IMR-90 (cell line): ENCODE results near the gene ERVMER34-1. TPM values are rescaled to one million over a fixed set of nuclear protein-coding genes. Genes with fewer than 3 reads are reported as not detected.

ENCODE experiments used
- ATAC-seq: fragments of 200-7000 bp; cut with Tn5 transposase; 2 replicates; pipeline ENCODE4 v1.9.1; 2020; ENCODE audit warnings: low read depth, mild to moderate bottlenecking, moderate library complexity
- BruUV-seq: library from RNA; stranded (reverse); fragments of 400-500 nt; replicated peaks from 2 replicates; lab custom pipeline; 2021; lab: Mats Ljungman, UMichigan
- CTCF ChIA-PET: fragments of 300-600 bp; formaldehyde crosslinking; extraction: SDS; loops from one replicate; lab custom pipeline; 2021; ENCODE audit warnings: antibody characterized with exemption; lab: Yijun Ruan, JAX
- POLR2A ChIA-PET: fragments of 300-600 bp; sonication (Branson Sonifier 250); formaldehyde crosslinking; loops from one replicate; lab custom pipeline; 2022; ENCODE audit warnings: antibody characterized with exemption; ENCODE audit not compliant: unreplicated experiment; lab: Charles Lee
- DNase-seq: peaks from one replicate; pipeline ENCODE4 v3.0.0; 2013
- H2AFZ ChIP-seq: replicated peaks from 2 replicates; pipeline ENCODE3; 2013; ENCODE audit warnings: low read length, mild to moderate bottlenecking; ENCODE audit not compliant: poor library complexity
- H2AK5ac ChIP-seq: 2 replicates; pipeline ENCODE4 v1.6.1; 2013; ENCODE audit warnings: low read depth, low read length, inconsistent platforms
- H2AK9ac ChIP-seq: replicated peaks from 2 replicates; pipeline ENCODE3; 2013; ENCODE audit warnings: mild to moderate bottlenecking, low read depth, low read length, moderate library complexity; ENCODE audit not compliant: poor library complexity
- H2BK120ac ChIP-seq: 2 replicates; pipeline ENCODE4 v1.6.1; 2013; ENCODE audit warnings: low read depth, low read length, inconsistent platforms
- H2BK15ac ChIP-seq: 3 replicates; pipeline ENCODE4 v1.6.1; 2013; ENCODE audit warnings: low read depth, low read length, inconsistent platforms
- H2BK20ac ChIP-seq: 2 replicates; pipeline ENCODE4 v1.6.1; 2013; ENCODE audit warnings: low read depth, mild to moderate bottlenecking, inconsistent platforms, low read length, moderate library complexity
- H2BK5ac ChIP-seq: 2 replicates; pipeline ENCODE4 v1.6.1; 2013; ENCODE audit warnings: mild to moderate bottlenecking, low read depth, low read length, inconsistent platforms; ENCODE audit not compliant: poor library complexity, severe bottlenecking
- H3K14ac ChIP-seq: replicated peaks from 2 replicates; pipeline ENCODE4 v1.6.1; 2013; ENCODE audit warnings: low read depth, low read length, inconsistent platforms
- H3K18ac ChIP-seq: 2 replicates; pipeline ENCODE4 v1.6.1; 2013; ENCODE audit warnings: low read depth, low read length, control low read depth
- H3K23ac ChIP-seq: 2 replicates; pipeline ENCODE4 v1.6.1; 2013; ENCODE audit warnings: low read depth, low read length, inconsistent platforms
- H3K27ac ChIP-seq: 2 replicates; pipeline ENCODE4 v1.5.1; 2013; ENCODE audit warnings: mild to moderate bottlenecking, control low read depth, low read length; ENCODE audit not compliant: insufficient read depth
- H3K27me3 ChIP-seq: 2 replicates; pipeline ENCODE4 v1.6.1; 2013; ENCODE audit warnings: low read length; ENCODE audit not compliant: control insufficient read depth, insufficient read depth
- H3K36me3 ChIP-seq: 2 replicates; pipeline ENCODE4 v1.6.1; 2013; ENCODE audit warnings: low read length, mixed read lengths; ENCODE audit not compliant: control insufficient read depth, insufficient read depth
- H3K4ac ChIP-seq: 2 replicates; pipeline ENCODE4 v1.6.1; 2013; ENCODE audit warnings: low read depth, low read length, inconsistent platforms
- H3K4me1 ChIP-seq: 2 replicates; pipeline ENCODE4 v1.6.1; 2013; ENCODE audit warnings: low read length, mixed read lengths; ENCODE audit not compliant: control insufficient read depth, insufficient read depth
- H3K4me2 ChIP-seq: 2 replicates; pipeline ENCODE4 v1.6.1; 2013; ENCODE audit warnings: low read depth, mild to moderate bottlenecking, control low read depth, low read length, moderate library complexity
- H3K4me3 ChIP-seq: 2 replicates; pipeline ENCODE4 v1.5.1; 2013; ENCODE audit warnings: low read depth, mild to moderate bottlenecking, control low read depth, low read length, moderate library complexity; ENCODE audit not compliant: insufficient read depth
- H3K56ac ChIP-seq: 2 replicates; pipeline ENCODE4 v1.6.1; 2013; ENCODE audit warnings: low read length, inconsistent platforms; ENCODE audit not compliant: insufficient read depth; ENCODE audit errors: extremely low read depth
- H3K79me1 ChIP-seq, 2 experiments: 2 replicates each; pipeline ENCODE4 v1.6.1; 2013; ENCODE audit warnings: low read length in 2 of 2, inconsistent platforms in 1 of 2, low read depth in 1 of 2
- H3K9ac ChIP-seq: 2 replicates; pipeline ENCODE4 v1.6.1; 2013; ENCODE audit warnings: low read depth, low read length, control low read depth
- H3K9me1 ChIP-seq: 2 replicates; pipeline ENCODE4 v1.6.1; 2013; ENCODE audit warnings: low read length, inconsistent platforms; ENCODE audit not compliant: insufficient read depth
- H3K9me3 ChIP-seq: 2 replicates; pipeline ENCODE4 v1.6.1; 2013; ENCODE audit warnings: low read length; ENCODE audit not compliant: control insufficient read depth, insufficient read depth
- H4K20me1 ChIP-seq: 2 replicates; pipeline ENCODE4 v1.6.1; 2013; ENCODE audit warnings: low read length, inconsistent platforms; ENCODE audit not compliant: insufficient read depth
- H4K5ac ChIP-seq: 2 replicates; pipeline ENCODE4 v1.6.1; 2013; ENCODE audit warnings: mild to moderate bottlenecking, low read depth, low read length, control low read depth
- H4K8ac ChIP-seq, 2 experiments: 2 replicates each; pipeline ENCODE4 v1.6.1; 2013; ENCODE audit warnings: low read depth in 2 of 2, low read length in 2 of 2, control low read depth in 1 of 2, inconsistent platforms in 1 of 2
- H4K91ac ChIP-seq: 2 replicates; pipeline ENCODE4 v1.6.1; 2013; ENCODE audit warnings: low read depth, low read length, inconsistent platforms; ENCODE audit not compliant: insufficient read depth
- BHLHE40 ChIP-seq: fragments of 150-350 bp; IDR thresholded peaks from 2 replicates; pipeline ENCODE4 v1.6.1; 2016; ENCODE audit warnings: mild to moderate bottlenecking, low read depth, low read length
- CEBPB ChIP-seq: IDR thresholded peaks from 2 replicates; pipeline ENCODE4 v1.6.1; 2012; ENCODE audit warnings: low read depth, low read length, improper control_type of control experiment
- CHD1 ChIP-seq: IDR thresholded peaks from 2 replicates; pipeline ENCODE4 v1.6.1; 2012; ENCODE audit warnings: low read depth, low read length, improper control_type of control experiment
- FOS ChIP-seq: fragments of 150-350 bp; IDR thresholded peaks from 2 replicates; pipeline ENCODE4 v1.6.1; 2016; ENCODE audit warnings: low read depth, low read length
- MAFK ChIP-seq: IDR thresholded peaks from 2 replicates; pipeline ENCODE4 v1.6.1; 2012; ENCODE audit warnings: low read depth, low read length, improper control_type of control experiment
- MAZ ChIP-seq: IDR thresholded peaks from 2 replicates; pipeline ENCODE4 v1.6.1; 2012; ENCODE audit warnings: low read depth, mild to moderate bottlenecking, low read length, improper control_type of control experiment, moderate library complexity, borderline replicate concordance
- MXI1 ChIP-seq: IDR thresholded peaks from 2 replicates; pipeline ENCODE4 v1.6.1; 2012; ENCODE audit warnings: low read depth, mild to moderate bottlenecking, low read length, moderate library complexity, borderline replicate concordance
- NFE2L2 ChIP-seq: fragments of 150-350 bp; IDR thresholded peaks from 2 replicates; pipeline ENCODE4 v1.6.1; 2016; ENCODE audit warnings: low read depth, mild to moderate bottlenecking, low read length
- POLR2A ChIP-seq: IDR thresholded peaks from 2 replicates; pipeline ENCODE4 v1.6.1; 2012; ENCODE audit warnings: mild to moderate bottlenecking, low read depth, low read length
- RAD21 ChIP-seq: IDR thresholded peaks from 2 replicates; pipeline ENCODE4 v1.6.1; 2012; ENCODE audit warnings: low read length, improper control_type of control experiment
- RCOR1 ChIP-seq: IDR thresholded peaks from 2 replicates; pipeline ENCODE4 v1.6.1; 2012; ENCODE audit warnings: mild to moderate bottlenecking, low read length, improper control_type of control experiment; ENCODE audit not compliant: insufficient replicate concordance
- RFX5 ChIP-seq: IDR thresholded peaks from 2 replicates; pipeline ENCODE4 v1.8.0; 2012; ENCODE audit warnings: low read depth, mild to moderate bottlenecking, low read length, moderate library complexity
- SMC3 ChIP-seq: fragments of 150-350 bp; IDR thresholded peaks from 2 replicates; pipeline ENCODE4 v1.6.1; 2016; ENCODE audit warnings: low read depth, mild to moderate bottlenecking, antibody characterized with exemption, low read length, moderate library complexity
- WGBS, 2 experiments: methylation state at CpG; one replicate each; pipeline versions ENCODE4 v1.1.5 to v1.1.7; 2013; ENCODE audit warnings: missing lambda C conversion rate in 2 of 2; ENCODE audit not compliant: insufficient read length in 1 of 2; ENCODE audit errors: extremely low coverage in 2 of 2; 5-methylcytosine and 5-hydroxymethylcytosine counted together
- dilution Hi-C: fragments of 300-500 bp; cut with HindIII; formaldehyde crosslinking; loops from one replicate; pipeline ENCODE4 v1.14.3; 2018; ENCODE audit warnings: low sequenced_read_pairs; ENCODE audit not compliant: unreplicated experiment
- in situ Hi-C: fragments of 300-500 bp; cut with MboI; formaldehyde crosslinking; loops from 3 replicates; pipeline ENCODE4 v1.14.3; 2019; ENCODE audit warnings: low sequenced_read_pairs, inconsistent platforms, mixed read lengths
- intact Hi-C: fragments of 100-400 bp; cut with micrococcal nuclease; formaldehyde crosslinking; loops from 2 replicates; pipeline ENCODE4 v1.10.0; 2022
- polyA plus RNA-seq, 3 experiments: library from polyadenylated mRNA; depleted of rRNA; stranded (reverse); fragments of >200 nt; gene quantifications; 2 replicates each; pipeline ENCODE4 v1.2.3, GENCODE V29; 2012; ENCODE audit warnings: low replicate concordance in 1 of 3
- total RNA-seq: library from RNA; depleted of rRNA; stranded (reverse); fragments of >200 nt; gene quantifications from 2 replicates; pipeline ENCODE4 v1.2.3, GENCODE V29; 2012
- TF ChIP-seq, protein P1 (sequence below): conservative IDR thresholded peaks from 2 replicates; pipeline ENCODE4 v1.5.1; 2012; ENCODE audit warnings: mild to moderate bottlenecking, low read depth, low read length, improper control_type of control experiment
- TF ChIP-seq, protein P2 (sequence below): fragments of 150-350 bp; IDR thresholded peaks from 2 replicates; pipeline ENCODE4 v1.6.1; 2017; ENCODE audit warnings: mild to moderate bottlenecking, antibody characterized with exemption, low read length, low read depth
- TF ChIP-seq, protein P3 (sequence below): fragments of 150-350 bp; IDR thresholded peaks from 2 replicates; pipeline ENCODE4 v1.6.1; 2016; ENCODE audit warnings: low read depth, mild to moderate bottlenecking, low read length, moderate library complexity, borderline replicate concordance

Gene ERVMER34-1
- total and polyA plus RNA-seq, 2 of the 4 experiments (the other 2 are of a cell fraction), result not detected

DNA sequence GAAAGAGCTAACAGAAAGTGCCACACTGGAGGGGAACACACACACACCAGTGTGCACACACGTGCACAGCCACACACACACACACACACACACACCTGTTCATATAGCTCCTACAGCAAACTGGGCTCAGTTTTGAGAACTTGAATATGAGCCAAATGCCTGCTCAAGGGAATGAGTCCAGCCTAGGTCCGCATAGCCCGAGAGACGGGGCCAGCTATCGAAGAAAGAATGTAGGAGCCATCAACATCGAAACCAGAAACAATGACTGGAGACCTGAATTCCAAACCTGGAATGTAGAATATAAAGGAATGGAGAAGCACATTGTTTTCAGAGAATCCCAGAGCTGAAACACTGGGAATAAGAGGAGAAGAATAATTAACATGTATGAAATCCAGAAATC, 37.6 kb upstream of the ERVMER34-1 start:
- dilution Hi-C loops, result no loop called here
- H2BK120ac ChIP-seq, result no peak overlapping the region
- no peak overlapping the region for H3K56ac ChIP-seq
- no peak overlapping the region for H2AK5ac ChIP-seq
- CTCF ChIA-PET, result no interaction called here
- no peak overlapping the region for H2BK5ac ChIP-seq
- H3K4me2 ChIP-seq, result no peak overlapping the region
- WGBS, 2 experiments, result 100% methylated on average over 1 of the region's 6 CpGs; no CpG with 5 or more reads in 1 of the 2 experiments
- no peak overlapping the region for H3K14ac ChIP-seq
- H3K36me3 ChIP-seq, result no peaks in the 10 kb centered on the region
- in situ Hi-C loops, result no loop called here
- peaks cover 11% of the 10 kb centered on the region for H3K27me3 ChIP-seq
- no peaks in the 10 kb centered on the region for H3K9me1 ChIP-seq
- H3K4me3 ChIP-seq, result no peak overlapping the region
- no peak overlapping the region for H3K9ac ChIP-seq
- H2BK15ac ChIP-seq, result no peak overlapping the region
- no TSS peak for BruUV-seq
- no peak for ATAC-seq
- no peak overlapping the region for H4K8ac ChIP-seq
- intact Hi-C loops, result no loop called here
- H3K4me1 ChIP-seq, result no peaks in the 10 kb centered on the region
- no peak overlapping the region for H2AK9ac ChIP-seq
- no peak overlapping the region for H3K23ac ChIP-seq
- TF ChIP-seq, protein P1, sequence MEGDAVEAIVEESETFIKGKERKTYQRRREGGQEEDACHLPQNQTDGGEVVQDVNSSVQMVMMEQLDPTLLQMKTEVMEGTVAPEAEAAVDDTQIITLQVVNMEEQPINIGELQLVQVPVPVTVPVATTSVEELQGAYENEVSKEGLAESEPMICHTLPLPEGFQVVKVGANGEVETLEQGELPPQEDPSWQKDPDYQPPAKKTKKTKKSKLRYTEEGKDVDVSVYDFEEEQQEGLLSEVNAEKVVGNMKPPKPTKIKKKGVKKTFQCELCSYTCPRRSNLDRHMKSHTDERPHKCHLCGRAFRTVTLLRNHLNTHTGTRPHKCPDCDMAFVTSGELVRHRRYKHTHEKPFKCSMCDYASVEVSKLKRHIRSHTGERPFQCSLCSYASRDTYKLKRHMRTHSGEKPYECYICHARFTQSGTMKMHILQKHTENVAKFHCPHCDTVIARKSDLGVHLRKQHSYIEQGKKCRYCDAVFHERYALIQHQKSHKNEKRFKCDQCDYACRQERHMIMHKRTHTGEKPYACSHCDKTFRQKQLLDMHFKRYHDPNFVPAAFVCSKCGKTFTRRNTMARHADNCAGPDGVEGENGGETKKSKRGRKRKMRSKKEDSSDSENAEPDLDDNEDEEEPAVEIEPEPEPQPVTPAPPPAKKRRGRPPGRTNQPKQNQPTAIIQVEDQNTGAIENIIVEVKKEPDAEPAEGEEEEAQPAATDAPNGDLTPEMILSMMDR, result no peak
- TF ChIP-seq, protein P2, sequence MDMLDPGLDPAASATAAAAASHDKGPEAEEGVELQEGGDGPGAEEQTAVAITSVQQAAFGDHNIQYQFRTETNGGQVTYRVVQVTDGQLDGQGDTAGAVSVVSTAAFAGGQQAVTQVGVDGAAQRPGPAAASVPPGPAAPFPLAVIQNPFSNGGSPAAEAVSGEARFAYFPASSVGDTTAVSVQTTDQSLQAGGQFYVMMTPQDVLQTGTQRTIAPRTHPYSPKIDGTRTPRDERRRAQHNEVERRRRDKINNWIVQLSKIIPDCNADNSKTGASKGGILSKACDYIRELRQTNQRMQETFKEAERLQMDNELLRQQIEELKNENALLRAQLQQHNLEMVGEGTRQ, result no peak
- no peak for TF ChIP-seq FOS
- no peak for TF ChIP-seq CHD1
- TF ChIP-seq POLR2A, result no peak
- no peak for TF ChIP-seq SMC3
- no peak for TF ChIP-seq MAZ
- no peak for TF ChIP-seq MXI1
- no peak for TF ChIP-seq RFX5
- no peak for TF ChIP-seq CEBPB
- TF ChIP-seq, protein P3, sequence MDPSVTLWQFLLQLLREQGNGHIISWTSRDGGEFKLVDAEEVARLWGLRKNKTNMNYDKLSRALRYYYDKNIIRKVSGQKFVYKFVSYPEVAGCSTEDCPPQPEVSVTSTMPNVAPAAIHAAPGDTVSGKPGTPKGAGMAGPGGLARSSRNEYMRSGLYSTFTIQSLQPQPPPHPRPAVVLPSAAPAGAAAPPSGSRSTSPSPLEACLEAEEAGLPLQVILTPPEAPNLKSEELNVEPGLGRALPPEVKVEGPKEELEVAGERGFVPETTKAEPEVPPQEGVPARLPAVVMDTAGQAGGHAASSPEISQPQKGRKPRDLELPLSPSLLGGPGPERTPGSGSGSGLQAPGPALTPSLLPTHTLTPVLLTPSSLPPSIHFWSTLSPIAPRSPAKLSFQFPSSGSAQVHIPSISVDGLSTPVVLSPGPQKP, result no peak
- no peak for TF ChIP-seq NFE2L2
- TF ChIP-seq RAD21, result no peak
- no peak for TF ChIP-seq MAFK
- TF ChIP-seq BHLHE40, result no peak
- no peak for TF ChIP-seq RCOR1
- POLR2A ChIA-PET, result no interaction called here
- H2AFZ ChIP-seq, result no peak overlapping the region
- no peak overlapping the region for H3K4ac ChIP-seq
- H2BK20ac ChIP-seq, result no peak overlapping the region
- H4K91ac ChIP-seq, result no peak overlapping the region
- H4K20me1 ChIP-seq, result no peaks in the 10 kb centered on the region
- DNase-seq, result no peak
- H4K5ac ChIP-seq, result no peak overlapping the region
- H3K18ac ChIP-seq, result no peak overlapping the region
- H3K79me1 ChIP-seq, result no peaks in the 10 kb centered on the region
- no peaks in the 10 kb centered on the region for H3K9me3 ChIP-seq
- H3K27ac ChIP-seq, result no peak overlapping the region
